Measurements from ENCODE around the gene ZNF710.
"Not testable (repeated sequence)": the region's sequence is repeated elsewhere in the genome, so short reads cannot be mapped to it uniquely, and the experiment has no call there.

Gene ZNF710, protein sequence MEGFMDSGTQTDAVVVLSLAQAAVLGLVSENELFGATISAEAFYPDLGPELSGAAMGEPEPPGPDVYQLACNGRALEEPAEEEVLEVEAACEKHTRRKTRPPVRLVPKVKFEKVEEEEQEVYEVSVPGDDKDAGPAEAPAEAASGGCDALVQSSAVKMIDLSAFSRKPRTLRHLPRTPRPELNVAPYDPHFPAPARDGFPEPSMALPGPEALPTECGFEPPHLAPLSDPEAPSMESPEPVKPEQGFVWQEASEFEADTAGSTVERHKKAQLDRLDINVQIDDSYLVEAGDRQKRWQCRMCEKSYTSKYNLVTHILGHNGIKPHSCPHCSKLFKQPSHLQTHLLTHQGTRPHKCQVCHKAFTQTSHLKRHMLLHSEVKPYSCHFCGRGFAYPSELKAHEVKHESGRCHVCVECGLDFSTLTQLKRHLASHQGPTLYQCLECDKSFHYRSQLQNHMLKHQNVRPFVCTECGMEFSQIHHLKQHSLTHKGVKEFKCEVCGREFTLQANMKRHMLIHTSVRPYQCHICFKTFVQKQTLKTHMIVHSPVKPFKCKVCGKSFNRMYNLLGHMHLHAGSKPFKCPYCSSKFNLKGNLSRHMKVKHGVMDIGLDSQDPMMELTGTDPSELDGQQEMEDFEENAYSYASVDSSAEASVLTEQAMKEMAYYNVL

GRCh38 chr15:90001062-90001682 is at the start of gene ZNF710:
Gene ZNF710, plus strand, starts transcription at chr15:90001324. Its CDS starts 65,814 bp downstream, at chr15:90067138.
- DNase-seq = peak; percentile 32

- no peak for DNase-seq
These were observed 46.6 kb upstream of the ZNF710 start for GRCh38 chr15:89954541-89954940.

DNA sequence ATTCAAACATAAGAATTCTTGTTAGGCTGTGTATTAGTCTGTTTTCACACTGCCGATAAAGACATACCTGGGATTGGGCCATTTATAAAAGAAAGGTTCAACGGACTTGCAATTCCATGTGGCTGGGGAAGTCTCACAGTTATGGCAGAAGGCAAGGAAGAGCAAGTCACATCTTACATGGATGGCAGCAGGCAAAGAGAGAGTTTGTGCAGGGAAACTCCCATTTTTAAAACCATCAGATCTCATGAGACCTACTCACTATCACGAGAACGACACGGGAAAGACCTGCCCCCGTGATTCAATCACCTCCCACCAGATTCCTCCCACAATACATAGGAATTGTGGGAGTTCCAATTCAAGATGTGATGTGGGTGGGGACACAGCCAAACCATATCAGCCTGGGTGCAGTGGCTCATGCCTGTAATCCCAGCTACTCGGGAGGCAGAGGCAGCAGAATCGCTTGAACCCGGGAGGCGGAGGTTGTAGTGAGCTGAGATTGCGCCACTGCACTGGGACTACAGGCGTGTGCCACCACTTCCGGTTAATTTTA is 45.6 kb upstream of the ZNF710 start:
- DNase-seq = not testable (repeated sequence)

DNA sequence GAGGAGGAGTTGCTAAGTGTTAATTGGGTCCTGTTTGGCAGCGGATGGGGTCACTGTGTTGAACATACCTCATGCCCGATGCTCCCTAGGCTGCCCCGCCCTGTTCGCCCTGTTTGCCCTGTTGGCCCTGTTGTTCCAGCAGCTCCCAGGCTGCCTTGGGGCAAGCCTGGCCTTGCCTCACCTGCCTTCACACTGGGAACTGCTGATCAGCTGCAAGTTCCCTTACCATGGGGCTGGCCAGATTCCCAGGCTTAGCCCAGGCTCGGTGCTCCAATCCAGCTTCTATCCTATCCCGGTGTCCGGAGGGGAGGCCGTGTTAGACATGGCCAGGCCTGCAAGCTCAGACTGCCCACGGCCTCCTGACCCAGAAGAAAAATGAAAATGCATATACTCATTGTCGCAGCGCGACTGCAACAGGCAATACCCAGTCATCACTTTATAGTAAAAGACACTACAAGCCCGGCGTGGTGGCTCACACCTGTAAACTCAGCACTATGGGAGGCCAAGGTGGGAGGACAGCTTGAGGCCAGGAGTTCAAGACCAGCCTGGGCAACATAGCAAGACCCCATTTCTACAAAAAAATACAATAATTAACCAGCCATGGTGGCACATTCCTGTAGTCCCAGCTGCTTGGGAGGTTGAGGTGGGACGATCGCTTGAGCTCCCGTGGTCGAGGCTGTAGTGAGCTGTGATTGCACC is 42.9 kb upstream of the ZNF710 start:
- no peak for DNase-seq

- DNase-seq = no peak
These were observed 37.6 kb upstream of the ZNF710 start for GRCh38 chr15:89963301-89964231.

GRCh38 chr15:89964232-89964954 is 36.7 kb upstream of the ZNF710 start:
- no peak for DNase-seq

GRCh38 chr15:89967881-89968280 is 33.2 kb upstream of the ZNF710 start:
- DNase-seq = no peak

GRCh38 chr15:89971592-89971997 is 29.5 kb upstream of the ZNF710 start:
- peak; percentile 50 for DNase-seq

- DNase-seq = no peak
These were observed 29.0 kb upstream of the ZNF710 start for GRCh38 chr15:89972085-89972484.

DNA sequence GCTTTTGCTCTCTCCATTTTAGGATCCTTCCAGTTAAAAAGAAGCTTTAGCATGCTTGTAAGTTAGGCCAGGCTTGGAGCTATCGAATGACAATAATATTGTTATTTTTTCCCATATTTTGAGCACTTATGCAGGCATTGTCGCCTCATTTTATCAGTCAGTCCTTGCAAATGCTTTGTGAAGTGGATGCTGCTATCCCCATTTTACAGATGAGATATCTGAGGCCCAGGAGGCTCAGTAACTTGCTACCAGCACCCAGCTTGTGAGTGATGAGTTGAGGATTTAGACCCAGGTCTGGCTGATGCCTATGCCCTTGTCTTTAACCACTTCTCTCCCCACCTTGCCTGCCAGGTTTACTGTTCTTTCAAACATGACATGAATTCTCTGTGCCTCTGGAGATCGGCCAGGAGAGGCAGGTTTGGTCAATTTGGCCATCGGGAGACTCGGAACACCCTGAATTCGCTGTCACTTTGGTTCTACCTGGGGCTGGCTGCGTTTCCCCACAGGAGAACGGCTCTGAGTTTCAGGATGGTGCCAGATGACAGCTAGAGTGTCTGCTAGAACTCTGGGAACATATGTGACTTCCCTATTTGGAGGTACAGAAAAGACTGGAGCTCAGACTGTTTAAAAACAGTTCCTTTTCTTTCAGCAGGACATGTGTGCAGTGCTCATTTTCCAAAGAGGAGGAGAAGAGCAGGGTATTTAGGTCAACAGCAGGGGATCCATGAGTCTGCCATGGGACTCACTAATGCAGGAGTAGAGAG is 25.5 kb upstream of the ZNF710 start:
- DNase-seq = no peak

GRCh38 chr15:89976246-89976600 is 24.9 kb upstream of the ZNF710 start:
- no peak for DNase-seq

DNA sequence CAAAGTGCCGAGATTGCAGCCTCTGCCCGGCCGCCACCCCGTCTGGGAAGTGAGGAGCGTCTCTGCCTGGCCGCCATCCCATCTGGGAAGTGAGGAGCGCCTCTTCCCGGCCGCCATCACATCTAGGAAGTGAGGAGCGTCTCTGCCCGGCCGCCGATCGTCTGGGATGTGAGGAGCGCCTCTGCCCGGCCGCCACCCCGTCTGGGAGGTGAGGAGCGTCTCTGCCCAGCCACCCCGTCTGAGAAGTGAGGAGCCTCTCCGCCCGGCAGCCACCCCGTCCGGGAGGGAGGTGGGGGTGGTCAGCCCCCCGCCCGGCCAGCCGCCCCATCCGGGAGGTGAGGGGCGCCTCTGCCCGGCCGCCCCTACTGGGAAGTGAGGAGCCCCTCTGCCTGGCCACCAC is 23.3 kb upstream of the ZNF710 start:
- DNase-seq = not testable (repeated sequence)

DNA sequence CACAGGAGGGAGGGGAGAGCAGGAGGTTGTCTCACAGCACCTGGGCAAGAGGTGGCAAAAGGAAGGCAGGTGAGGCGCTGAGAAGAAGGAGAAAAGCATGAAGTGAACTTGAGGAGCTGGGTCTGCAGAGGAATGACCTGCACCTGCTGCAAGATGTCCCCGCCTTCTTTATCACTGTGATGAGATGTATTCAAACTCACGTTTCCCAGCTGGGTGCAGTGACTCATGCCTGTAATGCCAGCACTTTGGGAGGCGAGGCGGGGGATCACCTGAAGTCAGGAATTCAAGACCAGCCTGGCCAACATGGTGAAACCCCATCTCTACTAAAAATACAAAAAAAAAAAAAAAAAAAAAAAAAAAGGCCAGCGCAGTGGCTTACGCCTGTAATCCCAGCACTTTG is 22.2 kb upstream of the ZNF710 start:
- no peak for DNase-seq

- no peak for DNase-seq
These were observed 20.2 kb upstream of the ZNF710 start for GRCh38 chr15:89980896-89981295.

DNA sequence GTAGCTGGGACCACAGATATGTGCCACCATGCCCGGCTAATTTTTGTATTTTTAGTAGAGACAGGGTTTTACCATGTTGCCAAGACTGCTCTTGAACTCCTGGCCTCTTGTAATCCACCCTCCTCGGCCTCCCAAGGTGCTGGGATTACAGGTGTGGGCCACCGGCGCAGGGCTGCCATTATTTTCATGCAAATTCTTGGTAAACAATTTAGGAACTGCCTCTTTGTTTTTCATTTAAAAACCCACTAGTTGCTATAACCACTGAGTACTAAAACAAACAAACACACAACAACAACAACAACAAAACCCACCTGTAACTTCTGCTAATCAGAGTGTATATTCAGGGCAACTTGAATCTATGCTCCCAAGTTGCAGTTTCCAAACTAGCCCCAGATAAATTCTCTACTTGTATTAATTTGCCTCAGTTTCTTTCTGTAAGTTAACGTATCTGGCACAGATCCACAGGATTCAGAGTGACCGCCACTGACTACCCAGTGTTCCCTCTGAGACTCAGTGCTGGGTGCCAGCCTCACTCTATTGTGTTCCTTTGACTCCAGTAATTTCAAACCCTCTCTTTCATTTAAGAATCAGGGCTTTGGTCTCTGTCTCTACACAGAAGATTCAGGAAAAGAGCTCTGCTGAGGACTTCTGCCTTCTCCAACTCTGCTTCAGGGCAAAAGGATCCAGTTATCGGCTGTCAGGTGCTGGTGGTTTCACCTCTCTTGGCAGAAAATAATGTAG is 18.6 kb upstream of the ZNF710 start:
- no peak for DNase-seq

DNA sequence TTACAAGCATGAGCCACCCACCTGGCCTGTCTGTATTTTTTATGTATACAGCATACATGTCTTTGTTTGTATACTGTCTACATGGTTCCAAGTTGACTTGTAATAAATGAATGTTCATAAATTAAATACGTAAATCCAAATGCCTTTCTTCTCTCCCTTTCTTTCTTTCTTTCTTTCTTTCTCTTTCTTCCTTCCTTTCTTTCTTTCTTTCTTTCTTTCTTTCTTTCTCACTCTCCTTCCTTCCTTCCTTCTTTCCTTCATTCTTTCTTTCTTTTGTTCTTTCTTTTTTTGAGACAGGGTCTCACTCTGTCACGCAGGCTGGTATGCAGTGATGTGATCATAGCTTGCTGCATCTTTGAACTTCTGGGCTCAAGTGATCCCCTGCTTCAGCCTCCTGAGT is 17.1 kb upstream of the ZNF710 start:
- no peak for DNase-seq

GRCh38 chr15:89984421-89985010 is 16.6 kb upstream of the ZNF710 start:
- DNase-seq = no peak

- DNase-seq = no peak
These were observed 16.0 kb upstream of the ZNF710 start for GRCh38 chr15:89985111-89985510.

- no peak for DNase-seq
These were observed 9.8 kb upstream of the ZNF710 start for GRCh38 chr15:89991312-89991711.

Measured in activated naive CD4-positive, alpha-beta T cell treated with Interleukin-2 at 50 U/mL for 16 hours (primary cell).